A549 (cell line): ENCODE measurements around the gene LOXL1.

Source experiments
- BHLHE40 ChIP-seq: IDR thresholded peaks from 2 replicates; pipeline ENCODE4 v1.6.1; 2012; ENCODE audit warnings: low read depth, low read length, inconsistent platforms
- CTCF ChIP-seq: fragments of >200 bp; sonication (Bioruptor Twin); formaldehyde crosslinking; IDR thresholded peaks from 3 replicates; pipeline ENCODE4 v1.5.1; 2016
- EP300 ChIP-seq, 2 experiments: fragments of >200 bp; sonication (Bioruptor Twin); formaldehyde crosslinking; IDR thresholded peaks; 2 replicates in 1 of 2; 3 replicates in 1 of 2; pipeline ENCODE4 v1.6.1; 2016 to 2017
- MAFK ChIP-seq: fragments of 450-650 bp; IDR thresholded peaks from 2 replicates; pipeline ENCODE4 v1.6.1; 2014; ENCODE audit not compliant: partially characterized antibody
- MAZ ChIP-seq: fragments of 150-350 bp; IDR thresholded peaks from 2 replicates; pipeline ENCODE4 v1.6.1; 2014; ENCODE audit warnings: antibody characterized with exemption, low read depth, low read length, borderline replicate concordance
- NR3C1 ChIP-seq: fragments of >200 bp; sonication (Bioruptor Twin); formaldehyde crosslinking; IDR thresholded peaks from 3 replicates; pipeline ENCODE4 v1.6.1; 2017
- SMC3 ChIP-seq: fragments of >200 bp; sonication (Bioruptor Twin); formaldehyde crosslinking; IDR thresholded peaks from 3 replicates; pipeline ENCODE4 v1.6.1; 2018; ENCODE audit warnings: inconsistent platforms

- TF ChIP-seq CTCF (no peak), BHLHE40 (no peak), MAZ (no peak), SMC3 (no peak), EP300 (IDR thresholded peaks at IDR 0.05) (no peak), MAFK (no peak), NR3C1 (no peak)
Measured at GRCh38 chr15:73985101-73985873, 59.0 kb downstream of the LOXL1 start.
